HG03442 (cell line): Measurements from ENCODE around the gene WNK2.

ENCODE experiments used
- ATAC-seq: cut with Tn5 transposase; IDR thresholded peaks from one replicate; pipeline ENCODE4 v1.9.1; 2021; ENCODE audit warnings: mild to moderate bottlenecking, moderate library complexity; ENCODE audit not compliant: unreplicated experiment

WNK2 gene

GRCh38 chr9:93290495-93291434, 106.8 kb downstream of the WNK2 start:
- no peak for ATAC-seq

GRCh38 chr9:93291536-93292287, 107.8 kb downstream of the WNK2 start:
- ATAC-seq = no peak

GRCh38 chr9:93292288-93292615, 108.3 kb downstream of the WNK2 start:
- ATAC-seq = no peak

- ATAC-seq = no peak
Measured at GRCh38 chr9:93292664-93293328, 108.9 kb downstream of the WNK2 start.

GRCh38 chr9:93294011-93294410, 110.1 kb downstream of the WNK2 start:
- no peak for ATAC-seq

GRCh38 chr9:93295031-93295430, 111.1 kb downstream of the WNK2 start:
- no peak for ATAC-seq

GRCh38 chr9:93295456-93296076, 111.6 kb downstream of the WNK2 start:
- no peak for ATAC-seq

GRCh38 chr9:93296889-93297480, 113.0 kb downstream of the WNK2 start:
- ATAC-seq = no peak

GRCh38 chr9:93297659-93298497, 113.9 kb downstream of the WNK2 start:
- ATAC-seq = no peak

GRCh38 chr9:93298498-93299417, 114.8 kb downstream of the WNK2 start:
- no peak for ATAC-seq

- ATAC-seq = no peak
Measured at GRCh38 chr9:93299418-93300174, 115.7 kb downstream of the WNK2 start.

GRCh38 chr9:93300175-93300572, 116.2 kb downstream of the WNK2 start:
- no peak for ATAC-seq

- ATAC-seq = no peak
Measured at GRCh38 chr9:93300585-93301081, 116.7 kb downstream of the WNK2 start.

- ATAC-seq = no peak
Measured at GRCh38 chr9:93301291-93301811, 117.4 kb downstream of the WNK2 start.

GRCh38 chr9:93301911-93302541, 118.1 kb downstream of the WNK2 start:
- ATAC-seq = no peak

GRCh38 chr9:93302586-93303257, 118.8 kb downstream of the WNK2 start:
- no peak for ATAC-seq
